ENCODE results near the gene TM4SF18. TPM values are rescaled to one million over a fixed set of nuclear protein-coding genes. Genes with fewer than 3 reads are reported as not detected.

Gene TM4SF18
- total RNA-seq, 1 donor from 2014 or later = 6.5 TPM

GRCh38 chr3:149378478-149379309 lies 45.3 kb upstream of the TM4SF18 start:
- peaks cover 16% of the 10 kb centered on the region for H3K36me3 ChIP-seq
- no peaks in the 10 kb centered on the region for H3K9me3 ChIP-seq
- TF ChIP-seq, protein P1, sequence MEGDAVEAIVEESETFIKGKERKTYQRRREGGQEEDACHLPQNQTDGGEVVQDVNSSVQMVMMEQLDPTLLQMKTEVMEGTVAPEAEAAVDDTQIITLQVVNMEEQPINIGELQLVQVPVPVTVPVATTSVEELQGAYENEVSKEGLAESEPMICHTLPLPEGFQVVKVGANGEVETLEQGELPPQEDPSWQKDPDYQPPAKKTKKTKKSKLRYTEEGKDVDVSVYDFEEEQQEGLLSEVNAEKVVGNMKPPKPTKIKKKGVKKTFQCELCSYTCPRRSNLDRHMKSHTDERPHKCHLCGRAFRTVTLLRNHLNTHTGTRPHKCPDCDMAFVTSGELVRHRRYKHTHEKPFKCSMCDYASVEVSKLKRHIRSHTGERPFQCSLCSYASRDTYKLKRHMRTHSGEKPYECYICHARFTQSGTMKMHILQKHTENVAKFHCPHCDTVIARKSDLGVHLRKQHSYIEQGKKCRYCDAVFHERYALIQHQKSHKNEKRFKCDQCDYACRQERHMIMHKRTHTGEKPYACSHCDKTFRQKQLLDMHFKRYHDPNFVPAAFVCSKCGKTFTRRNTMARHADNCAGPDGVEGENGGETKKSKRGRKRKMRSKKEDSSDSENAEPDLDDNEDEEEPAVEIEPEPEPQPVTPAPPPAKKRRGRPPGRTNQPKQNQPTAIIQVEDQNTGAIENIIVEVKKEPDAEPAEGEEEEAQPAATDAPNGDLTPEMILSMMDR (IDR thresholded peaks at IDR 0.05) = no peak
- peaks cover 46% of the 10 kb centered on the region for H3K4me1 ChIP-seq
- intact Hi-C loops (cut with DNase I) = no loop called here
- DNase-seq (no peak), ATAC-seq (peak in 1 of 2 donors; percentile 33)
- no peaks in the 10 kb centered on the region for H3K27me3 ChIP-seq (ENCODE audit: low read depth)
- peak overlapping the region; percentile 58 for H3K4me3 ChIP-seq
- H3K27ac ChIP-seq = peak overlapping the region; percentile 89

DNA sequence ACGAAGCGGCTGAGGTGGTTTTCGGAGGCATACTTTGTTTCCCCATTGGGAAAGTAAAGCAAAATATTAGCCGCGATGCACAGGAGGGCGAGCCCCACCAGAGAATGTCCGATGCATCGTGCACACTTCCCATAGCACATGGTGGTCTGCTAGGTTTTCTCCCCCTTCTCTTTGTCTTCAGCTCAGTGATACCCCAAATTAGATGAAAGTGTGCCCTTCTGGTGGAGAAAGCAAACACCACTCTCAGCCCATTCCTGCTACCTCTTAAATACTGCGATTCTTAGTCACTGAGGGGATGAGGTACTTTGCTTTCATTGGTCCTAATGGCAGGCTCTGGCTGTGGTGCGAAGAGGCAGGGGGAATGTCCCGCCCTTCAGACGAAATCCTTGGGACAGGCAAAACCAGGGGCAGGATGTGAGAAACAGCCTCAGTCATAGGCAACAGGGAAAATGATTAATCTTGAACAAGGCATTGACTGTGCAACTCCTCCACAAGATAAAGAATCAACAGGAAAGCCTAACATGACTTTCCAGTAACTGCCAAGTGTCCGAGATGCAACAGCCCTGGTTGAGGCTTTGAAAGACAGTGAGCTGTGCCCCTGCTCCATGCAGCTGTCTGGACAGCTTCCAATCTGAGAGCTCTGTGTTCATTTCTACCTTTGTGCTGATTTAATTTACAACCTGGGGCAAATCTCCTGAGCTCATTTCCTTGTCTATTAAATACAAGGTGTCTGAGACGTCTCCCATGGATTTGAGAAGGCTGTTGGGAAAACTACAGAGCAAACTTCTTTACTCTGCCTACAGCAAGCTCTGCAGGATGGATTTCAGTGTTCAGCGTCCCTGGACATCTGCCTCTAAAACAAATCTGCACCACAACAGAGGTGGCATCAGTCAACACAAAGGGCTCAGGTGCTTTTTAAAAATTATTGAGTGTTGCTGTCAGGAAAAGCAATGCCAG lies 44.2 kb upstream of the TM4SF18 start, which contains the start of gene TM4SF1:
TSS of gene TM4SF1 (minus strand) at position 242 of the 957 bp plus-strand sequence. CDS start at position 140, 102 bp downstream.
- DNase-seq = peak; percentile 61
- H3K9me3 ChIP-seq = no peaks in the 10 kb centered on the region
- peaks cover 16% of the 10 kb centered on the region for H3K36me3 ChIP-seq
- H3K4me3 ChIP-seq = peak within 1 kb of the TSS; percentile 58
- H3K27me3 ChIP-seq (ENCODE audit: low read depth) = no peaks in the 10 kb centered on the region
- TF ChIP-seq, protein P1 (IDR thresholded peaks at IDR 0.05) = no peak
- H3K4me1 ChIP-seq = peaks cover 53% of the 10 kb centered on the region
- H3K27ac ChIP-seq = peak within 1 kb of the TSS; percentile 89
- ATAC-seq = peak; percentile 91 to 93
- intact Hi-C loops (cut with DNase I) = no loop called here

GRCh38 chr3:149376718-149377407 lies 43.4 kb upstream of the TM4SF18 start:
- H3K4me3 ChIP-seq = peak overlapping the region; percentile 58

GRCh38 chr3:149375501-149376196 lies 42.2 kb upstream of the TM4SF18 start:
- no peaks in the 10 kb centered on the region for H3K27me3 ChIP-seq (ENCODE audit: low read depth)
- DNase-seq (no peak), ATAC-seq (no peak)
- H3K4me1 ChIP-seq = peaks cover 61% of the 10 kb centered on the region
- TF ChIP-seq, protein P1 (IDR thresholded peaks at IDR 0.05) = no peak
- intact Hi-C loops (cut with DNase I) = no loop called here
- peaks cover 27% of the 10 kb centered on the region for H3K36me3 ChIP-seq
- no peaks in the 10 kb centered on the region for H3K9me3 ChIP-seq
- peak overlapping the region; percentile 89 for H3K27ac ChIP-seq
- H3K4me3 ChIP-seq = peak overlapping the region; percentile 58

More at GRCh38 chr3:149376718-149377407, 43.4 kb upstream of the TM4SF18 start:
- ATAC-seq (peak in 1 of 2 donors; percentile 58), DNase-seq (no peak)
- Histone ChIP-seq H3K4me1 (peaks cover 54% of the 10 kb centered on the region), H3K27me3 (ENCODE audit: low read depth) (no peaks in the 10 kb centered on the region), H3K27ac (peak overlapping the region; percentile 89), H3K9me3 (no peaks in the 10 kb centered on the region), H3K36me3 (peaks cover 18% of the 10 kb centered on the region)
- TF ChIP-seq, protein P1 (IDR thresholded peaks at IDR 0.05) = no peak
- intact Hi-C loops (cut with DNase I) = no loop called here
